HG02938 (cell line): ENCODE measurements around the gene C1orf115.
"Not testable (repeated sequence)": the region's sequence is repeated elsewhere in the genome, so short reads cannot be mapped to it uniquely, and the experiment has no call there.

Source experiments
- ATAC-seq: cut with Tn5 transposase; IDR thresholded peaks from one replicate; pipeline ENCODE4 v1.9.1; 2021; ENCODE audit warnings: mild to moderate bottlenecking, moderate library complexity; ENCODE audit not compliant: unreplicated experiment

Gene C1orf115

GRCh38 chr1:220692436-220693228 is 2.5 kb downstream of the C1orf115 start:
- ATAC-seq, result no peak

DNA sequence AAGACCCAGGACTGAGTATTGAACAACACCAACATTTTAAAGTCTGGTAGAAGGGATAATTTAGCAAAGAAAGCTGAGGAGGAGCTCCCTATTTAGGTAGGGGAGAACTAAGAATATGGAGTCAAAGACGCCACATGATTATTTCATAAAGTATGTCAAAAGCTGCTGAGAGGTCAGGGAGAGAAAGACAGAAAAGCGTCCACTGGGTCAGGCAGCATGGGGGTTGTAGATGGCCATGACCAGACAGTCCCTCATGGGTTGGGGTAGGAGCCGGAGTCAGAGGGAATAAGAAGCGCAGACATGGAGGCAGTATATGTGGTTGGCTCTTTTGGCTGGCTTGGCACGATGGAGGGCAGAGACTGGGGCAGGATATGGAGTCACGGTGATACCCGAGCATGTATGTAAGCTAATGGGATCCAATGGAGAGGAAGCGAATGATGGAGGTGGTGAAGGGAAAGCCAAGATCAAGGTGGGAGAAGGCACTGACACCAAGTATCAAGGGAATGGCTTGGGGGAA is 4.8 kb downstream of the C1orf115 start:
- no peak for ATAC-seq

GRCh38 chr1:220695426-220695825 is 5.3 kb downstream of the C1orf115 start:
- no peak for ATAC-seq

- no peak for ATAC-seq
These were observed 6.2 kb downstream of the C1orf115 start for GRCh38 chr1:220696226-220696862.

DNA sequence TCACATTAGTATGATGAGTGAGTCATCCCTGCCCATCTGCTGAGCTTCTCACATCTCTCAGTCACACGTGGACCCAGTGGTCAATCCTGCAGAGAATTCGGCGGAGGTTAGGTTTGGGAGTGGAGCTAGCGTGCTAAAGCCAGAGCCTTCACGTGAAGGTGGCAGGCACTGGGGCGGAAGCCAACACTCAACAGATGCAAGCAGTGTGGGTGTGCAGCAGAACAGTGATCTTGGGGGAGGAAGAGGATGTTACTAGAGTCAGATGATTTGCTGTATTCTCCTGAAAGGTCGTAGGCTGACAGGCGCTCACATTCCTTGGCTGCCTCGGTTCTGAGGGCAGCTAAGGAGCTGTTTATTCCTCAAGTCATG is 6.7 kb downstream of the C1orf115 start:
- ATAC-seq, result no peak

DNA sequence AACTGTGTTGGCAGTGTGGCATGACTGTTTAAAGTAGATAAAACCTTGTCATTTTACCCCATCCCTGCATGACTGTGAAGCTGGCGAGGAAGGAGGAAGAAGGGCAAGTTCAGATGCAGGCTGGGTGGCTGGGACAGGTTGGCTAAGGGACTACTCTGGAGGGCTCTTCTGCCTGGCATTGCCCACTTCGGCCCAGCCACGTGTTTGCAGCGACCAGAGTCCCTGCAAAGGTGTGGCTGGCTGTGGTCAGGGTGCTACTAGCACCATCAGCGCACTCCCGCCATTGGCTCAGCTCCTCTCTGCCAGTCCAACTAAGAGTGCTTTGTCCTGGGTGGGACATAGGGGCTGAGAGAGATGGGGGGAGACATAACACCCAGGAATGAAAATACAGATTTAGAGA is 7.2 kb downstream of the C1orf115 start:
- ATAC-seq, result no peak

DNA sequence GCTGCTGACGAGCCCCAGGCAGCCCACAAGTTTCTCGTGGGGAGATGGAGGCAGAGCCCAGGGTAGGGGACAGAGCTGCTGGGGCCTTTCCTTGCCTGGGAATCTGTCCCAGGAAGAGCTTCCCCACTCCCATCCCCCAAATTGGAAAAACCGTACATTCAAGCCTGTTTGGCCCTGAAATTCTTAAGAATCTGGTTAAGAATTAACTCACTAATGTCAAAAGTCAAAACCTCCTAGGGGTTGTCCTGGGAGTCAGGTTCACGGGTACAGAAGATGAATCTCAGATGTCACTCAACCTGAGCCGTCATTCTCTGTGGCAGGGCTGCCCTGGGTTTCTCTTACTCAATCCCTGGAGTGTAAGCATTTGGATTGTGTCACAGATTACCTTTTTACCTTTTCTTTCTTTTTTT is 8.4 kb downstream of the C1orf115 start:
- no peak for ATAC-seq

- no peak for ATAC-seq
These were observed 8.9 kb downstream of the C1orf115 start for GRCh38 chr1:220699044-220699443.

DNA sequence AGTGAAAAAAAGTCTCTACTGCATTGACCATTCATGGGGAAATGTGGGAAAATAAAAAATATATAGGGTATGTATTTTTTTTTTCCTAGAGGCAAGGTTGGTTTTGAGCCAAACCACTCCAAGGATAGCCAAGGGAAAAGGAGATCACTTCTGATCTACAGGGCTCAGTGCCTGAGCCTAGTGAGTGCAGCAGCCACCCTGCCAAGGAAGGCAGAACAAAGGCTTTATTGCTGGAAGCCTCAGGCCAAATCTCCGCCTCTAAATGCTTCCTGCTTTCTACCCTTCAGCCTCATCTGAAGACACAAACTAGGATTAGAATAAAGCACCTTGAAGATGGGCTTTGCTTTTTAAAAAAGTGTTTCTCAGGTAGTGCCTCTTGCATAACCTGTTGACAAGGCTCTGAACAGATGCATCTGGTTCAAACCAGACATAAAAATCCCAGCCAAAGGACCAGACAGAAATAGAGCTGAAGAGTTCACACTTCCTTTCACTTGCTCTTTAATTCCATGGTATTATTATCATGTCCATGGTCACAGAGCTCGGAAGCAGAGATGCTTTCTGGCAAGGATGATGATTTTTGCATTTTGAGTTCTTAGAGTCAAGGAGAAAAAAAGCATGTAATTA is 10.5 kb downstream of the C1orf115 start:
- ATAC-seq, result no peak

GRCh38 chr1:220701974-220702373 is 11.8 kb downstream of the C1orf115 start:
- ATAC-seq, result no peak

DNA sequence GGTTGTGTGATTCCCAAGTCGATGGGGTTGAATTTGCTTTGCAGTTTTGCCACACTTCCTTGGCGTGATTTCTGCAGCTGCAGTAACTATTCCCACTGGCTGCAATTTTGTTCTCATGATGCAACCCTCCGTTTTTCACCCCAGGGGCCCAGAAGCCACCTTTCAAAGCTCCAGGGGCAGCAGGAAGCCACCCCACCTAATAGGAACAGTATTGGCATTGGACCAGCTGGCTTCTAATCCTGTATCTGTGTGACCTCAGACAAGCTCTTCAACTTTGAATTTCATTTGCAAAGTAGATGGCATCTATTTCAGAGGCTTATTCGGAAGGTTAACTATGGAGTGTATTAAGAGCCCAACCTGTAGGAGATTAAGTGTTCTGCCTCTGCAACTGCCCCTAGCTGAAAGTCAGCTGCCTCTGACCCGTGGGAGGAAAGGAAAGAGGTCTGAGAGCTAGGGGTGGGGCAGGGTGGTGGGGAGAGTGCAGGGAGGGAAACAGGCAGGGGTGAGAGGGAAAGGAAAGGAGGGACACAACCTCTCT is 12.6 kb downstream of the C1orf115 start:
- ATAC-seq, result no peak

DNA sequence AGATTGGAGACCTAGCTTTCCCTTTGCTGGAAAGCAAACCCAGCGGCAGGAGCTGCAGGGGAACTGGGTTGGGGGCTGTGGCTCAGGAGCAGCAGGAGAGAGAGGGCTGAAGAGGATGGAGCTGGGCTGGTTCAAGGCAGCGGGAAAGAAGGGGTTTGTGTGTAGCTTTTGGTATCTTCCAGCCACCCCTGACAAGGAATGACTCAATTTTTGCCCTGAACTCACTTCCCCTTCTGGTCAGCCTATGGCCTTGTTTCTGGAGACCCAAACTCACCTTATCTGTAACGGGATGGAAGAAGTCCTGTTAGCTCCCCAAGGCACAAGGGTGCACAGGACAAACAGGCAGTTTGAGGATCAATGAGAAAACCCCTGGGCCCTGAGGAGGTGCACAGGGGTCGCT is 13.1 kb downstream of the C1orf115 start:
- no peak for ATAC-seq

- ATAC-seq, result no peak
These were observed 15.6 kb downstream of the C1orf115 start for GRCh38 chr1:220705782-220706181.

- no peak for ATAC-seq
These were observed 16.3 kb downstream of the C1orf115 start for GRCh38 chr1:220706480-220706879.

DNA sequence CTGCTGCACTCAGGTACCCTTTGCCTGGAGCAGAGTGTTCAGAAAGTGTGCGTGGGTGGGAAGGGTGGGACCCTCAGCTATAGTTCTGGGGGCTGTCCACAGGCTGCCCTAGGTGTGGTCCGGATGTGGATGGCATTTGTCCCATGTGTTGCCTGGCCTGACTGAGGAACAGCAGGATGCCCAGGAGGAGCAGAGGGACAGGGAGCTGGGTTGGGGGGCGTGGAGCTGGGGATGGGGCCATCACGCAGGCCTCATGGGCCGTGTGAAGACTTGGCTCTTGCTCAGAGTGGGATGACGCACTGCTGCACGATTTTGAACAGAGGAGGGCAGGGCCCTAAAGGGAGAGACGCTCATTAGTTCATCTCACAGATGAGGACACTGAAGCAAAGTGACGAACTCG is 17.0 kb downstream of the C1orf115 start:
- ATAC-seq, result no peak

DNA sequence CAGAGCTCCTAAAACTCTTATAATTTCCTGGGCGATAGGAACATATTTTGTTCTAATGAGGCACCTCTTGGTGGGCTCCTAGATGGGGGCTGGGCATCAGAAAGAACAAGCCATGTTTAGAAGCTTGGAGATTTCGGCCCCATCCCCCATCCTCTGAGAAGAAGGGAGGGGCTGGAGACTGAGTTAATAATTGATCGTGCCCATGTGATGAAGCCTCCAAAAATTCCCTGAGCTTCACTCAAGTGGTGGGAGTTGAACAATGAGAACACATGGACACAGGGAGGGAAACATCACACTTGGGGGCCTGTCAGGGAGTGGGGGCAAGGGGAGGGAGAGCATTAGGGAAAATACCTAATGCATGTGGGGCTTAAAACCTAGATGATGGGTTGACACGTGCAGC is 18.1 kb downstream of the C1orf115 start:
- no peak for ATAC-seq

GRCh38 chr1:220708936-220709801 is 19.0 kb downstream of the C1orf115 start:
- no peak for ATAC-seq

GRCh38 chr1:220710333-220710732 is 20.2 kb downstream of the C1orf115 start:
- no peak for ATAC-seq

GRCh38 chr1:220711056-220711809 is 21.1 kb downstream of the C1orf115 start:
- peak; percentile 94 for ATAC-seq

DNA sequence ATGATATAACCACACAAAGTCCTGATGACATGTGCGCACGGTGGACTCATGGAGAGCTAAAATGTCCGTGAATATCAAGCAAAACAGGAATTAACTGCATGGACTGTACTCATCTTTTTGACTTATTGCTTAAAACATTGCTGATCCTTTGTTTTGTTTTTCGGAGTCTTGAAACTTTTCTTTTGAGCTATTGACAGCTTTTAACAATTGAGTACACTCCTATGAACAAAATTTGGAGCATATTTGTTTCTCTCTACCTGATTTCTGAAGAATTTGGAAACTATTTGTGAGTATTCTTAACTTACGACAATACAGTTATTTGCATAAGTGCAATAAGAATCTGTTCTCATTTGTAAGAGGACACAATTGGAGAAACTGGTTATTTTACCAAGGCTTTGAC is 25.8 kb downstream of the C1orf115 start:
- not testable (repeated sequence) for ATAC-seq
